GM12892 (cell line): ENCODE data around the gene WWOX.

Source experiments
- POLR2A ChIP-seq: IDR thresholded peaks from 2 replicates; pipeline ENCODE4 v1.6.1; 2011; ENCODE audit warnings: low read depth, low read length, control low read depth
- POLR2AphosphoS5 ChIP-seq: IDR thresholded peaks from 2 replicates; pipeline ENCODE4 v1.6.1; 2011; ENCODE audit warnings: low read depth, low read length, control low read depth
- TAF1 ChIP-seq: IDR thresholded peaks from 2 replicates; pipeline ENCODE4 v1.6.1; 2011; ENCODE audit warnings: low read depth, mild to moderate bottlenecking, control low read depth, low read length, borderline replicate concordance

DNA sequence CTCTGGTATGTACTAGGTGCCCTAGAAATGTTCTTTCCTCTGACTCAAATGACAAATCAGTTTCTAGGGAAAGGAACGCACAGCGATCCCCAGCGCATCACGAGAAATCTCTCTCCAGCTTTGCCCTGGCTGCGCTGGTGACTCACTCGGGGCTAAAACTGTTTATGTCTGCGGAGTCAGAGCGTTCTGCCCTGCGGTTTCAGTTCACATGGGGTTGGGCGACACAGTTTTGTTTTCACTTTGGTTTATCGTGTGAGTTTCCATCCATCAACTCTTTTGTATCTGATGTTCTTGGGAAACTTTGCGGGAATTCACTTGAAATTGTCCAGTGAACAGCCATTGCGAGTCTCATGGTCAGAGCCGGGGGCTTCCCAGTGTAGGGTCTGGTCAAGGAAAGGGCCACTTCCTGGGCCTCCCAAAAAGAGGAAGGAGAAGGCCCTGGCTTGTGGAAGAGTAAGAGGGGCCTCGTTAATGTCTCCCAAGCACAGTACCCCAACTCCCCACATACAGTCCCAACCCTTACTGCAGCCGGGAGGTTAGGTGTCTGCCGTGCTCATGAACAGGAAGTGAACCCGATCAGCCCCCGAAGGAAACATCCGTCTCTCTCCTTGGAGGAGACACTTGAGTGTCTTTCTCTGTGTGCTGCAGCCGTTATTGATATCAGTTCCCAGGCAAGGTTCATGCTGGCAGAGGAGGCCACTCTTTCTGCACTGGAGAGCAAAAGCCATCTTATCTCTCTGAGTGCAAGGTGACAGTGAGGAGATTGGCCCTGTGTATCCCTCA lies 643.2 kb downstream of the WWOX start:
- TF ChIP-seq POLR2AphosphoS5 (0 out of 2 replicates have a peak, but pooled peaks have one; percentile 22), POLR2A (no peak), TAF1 (no peak)
